ENCODE measurements around the gene CPEB3. TPM values are rescaled to one million over a fixed set of nuclear protein-coding genes. Genes with fewer than 3 reads are reported as not detected.

The CPEB3 gene
- total RNA-seq, 1 experiment from 2014 or later = 2.8 TPM

DNA sequence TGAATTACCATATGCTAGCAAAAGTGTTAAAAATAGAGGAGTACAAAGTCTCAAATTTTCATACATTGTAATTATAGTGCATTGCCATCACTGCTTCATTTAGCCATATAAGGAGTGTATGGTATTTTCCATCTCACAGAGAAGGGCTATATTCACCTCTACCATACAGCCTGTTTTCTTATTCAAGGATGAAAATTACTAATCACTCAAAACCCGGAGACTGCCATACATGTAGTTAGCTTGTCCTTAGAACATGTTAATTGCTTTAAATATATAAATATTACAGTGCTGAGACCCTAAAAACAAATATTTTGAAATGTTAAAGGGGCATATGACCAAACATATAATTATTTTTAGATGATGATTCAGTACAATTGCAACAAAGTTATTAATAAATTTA lies 49.4 kb downstream of the CPEB3 start:
- no peak for DNase-seq (ENCODE audit: unreplicated experiment)
- no TSS peak for BruUV-seq (replicated peaks)
- ChIA-PET CTCF (interaction anchor here (0.6 to 2.0 kb wide), 2 partner anchors 18 to 110 kb away, joined by 3 to 9 read pairs; no protein-coding TSS in a partner anchor), POLR2A (interaction anchor here (0.6 to 11.1 kb wide), 9 partner anchors 12 to 136 kb away, joined by 3 to 371 read pairs (median 8); partner anchors contain the start of genes CPEB3 and MARCHF5)
- intact Hi-C loops (cut with micrococcal nuclease) = no loop called here
- no peaks in the 10 kb centered on the region for H3K27me3 Mint-ChIP-seq (ENCODE audit: insufficient read depth, unreplicated experiment)
- peak overlapping the region; percentile 76 for H3K4me3 Mint-ChIP-seq (ENCODE audit: unreplicated experiment)
- H3K4me1 Mint-ChIP-seq (ENCODE audit: insufficient read depth, unreplicated experiment) = peaks cover 35% of the 10 kb centered on the region
- TF ChIP-seq CTCF (IDR thresholded peaks at IDR 0.05; ENCODE audit: unreplicated experiment) = no peak
- peak overlapping the region; percentile 14 for H3K27ac Mint-ChIP-seq (ENCODE audit: low read depth, unreplicated experiment)
- no peaks in the 10 kb centered on the region for H3K9me3 Mint-ChIP-seq (ENCODE audit: unreplicated experiment)
- peaks cover 5% of the 10 kb centered on the region for H3K36me3 Mint-ChIP-seq (ENCODE audit: insufficient read depth, unreplicated experiment)

DNA sequence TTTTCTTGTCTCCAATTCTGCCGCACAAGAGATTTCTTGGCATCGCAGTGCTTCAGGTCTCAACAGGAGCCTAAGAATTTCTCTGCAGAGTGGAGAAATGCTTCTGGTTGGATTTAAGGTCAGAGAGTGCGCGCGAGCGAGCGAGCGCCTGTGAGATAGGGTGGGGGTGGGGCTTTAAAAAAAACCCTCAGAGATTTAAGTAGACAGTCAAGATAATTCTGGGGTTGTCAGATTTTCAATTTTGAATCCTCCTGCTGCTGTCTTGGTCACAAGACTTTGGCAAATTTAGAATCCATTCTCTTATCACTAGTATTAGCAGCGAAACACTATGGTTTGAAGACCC lies 49.7 kb downstream of the CPEB3 start:
- Mint-ChIP-seq H3K4me3 (ENCODE audit: unreplicated experiment) (peak overlapping the region; percentile 76), H3K4me1 (ENCODE audit: insufficient read depth, unreplicated experiment) (peaks cover 35% of the 10 kb centered on the region), H3K27ac (ENCODE audit: low read depth, unreplicated experiment) (peak overlapping the region; percentile 14), H3K9me3 (ENCODE audit: unreplicated experiment) (no peaks in the 10 kb centered on the region), H3K27me3 (ENCODE audit: insufficient read depth, unreplicated experiment) (no peaks in the 10 kb centered on the region), H3K36me3 (ENCODE audit: insufficient read depth, unreplicated experiment) (peaks cover 5% of the 10 kb centered on the region)
- ChIA-PET POLR2A (interaction anchor here (0.6 to 11.1 kb wide), 20 partner anchors 9 to 798 kb away, joined by 3 to 371 read pairs (median 4); partner anchors contain the start of genes BTAF1, CPEB3 and MARCHF5), CTCF (interaction anchor here (0.6 to 2.0 kb wide), 4 partner anchors 18 to 1135 kb away, joined by 3 to 10 read pairs (median 6); no protein-coding TSS in a partner anchor)
- intact Hi-C loops (cut with micrococcal nuclease) = no loop called here
- no TSS peak for BruUV-seq (replicated peaks)
- DNase-seq (ENCODE audit: unreplicated experiment) = peak; percentile 36
- no peak for TF ChIP-seq CTCF (IDR thresholded peaks at IDR 0.05; ENCODE audit: unreplicated experiment)

DNA sequence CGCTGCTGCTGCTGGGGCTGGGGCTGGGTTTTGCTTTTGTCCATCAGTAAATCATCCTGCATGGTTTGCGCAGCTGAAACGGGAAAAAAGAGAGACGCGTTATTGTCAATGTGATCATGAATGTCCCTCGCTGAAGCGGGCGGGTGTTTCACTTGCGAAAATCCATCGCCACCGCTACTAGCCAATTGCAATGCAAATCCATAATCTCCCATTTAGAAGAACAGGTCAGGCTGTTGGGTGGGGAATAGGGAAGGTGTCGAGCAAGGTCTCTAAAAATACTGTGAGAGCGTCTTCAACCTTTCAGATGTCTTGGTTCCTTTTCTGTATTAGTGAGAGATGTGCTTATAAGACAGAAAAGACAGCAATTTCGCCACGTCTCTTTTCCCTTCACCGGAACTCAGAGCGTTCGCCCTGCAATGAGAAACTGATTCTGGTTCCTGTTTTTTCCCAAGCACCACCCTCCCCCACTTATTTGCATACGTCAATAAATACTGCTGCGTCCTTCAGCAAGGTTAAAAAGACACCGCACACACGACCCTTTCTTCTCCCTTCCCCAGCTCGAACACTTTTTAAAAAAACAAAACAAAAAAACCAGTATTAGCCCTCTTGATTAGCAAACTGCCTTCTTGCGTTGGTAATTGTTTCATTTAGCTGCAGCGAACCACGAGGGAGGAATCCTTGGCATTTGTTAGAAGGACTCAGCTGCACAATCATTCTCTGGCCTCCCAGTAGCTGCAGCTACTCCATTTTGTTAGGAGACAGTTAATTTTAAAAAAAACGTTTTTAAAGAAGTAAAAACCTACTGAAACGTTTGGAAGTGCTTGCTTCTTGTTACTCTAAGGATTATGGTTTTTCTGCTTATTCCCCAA lies 50.4 kb downstream of the CPEB3 start:
- no peaks in the 10 kb centered on the region for H3K27me3 Mint-ChIP-seq (ENCODE audit: insufficient read depth, unreplicated experiment)
- CTCF ChIA-PET = interaction anchor here (0.6 to 2.8 kb wide), 6 partner anchors 17 to 1136 kb away, joined by 3 to 12 read pairs (median 6); no protein-coding TSS in a partner anchor
- H3K4me1 Mint-ChIP-seq (ENCODE audit: insufficient read depth, unreplicated experiment) = peaks cover 35% of the 10 kb centered on the region
- no peak for TF ChIP-seq CTCF (IDR thresholded peaks at IDR 0.05; ENCODE audit: unreplicated experiment)
- H3K9me3 Mint-ChIP-seq (ENCODE audit: unreplicated experiment) = no peaks in the 10 kb centered on the region
- H3K27ac Mint-ChIP-seq (ENCODE audit: low read depth, unreplicated experiment) = peak overlapping the region; percentile 14
- peaks cover 5% of the 10 kb centered on the region for H3K36me3 Mint-ChIP-seq (ENCODE audit: insufficient read depth, unreplicated experiment)
- BruUV-seq (replicated peaks) = no TSS peak
- peak; percentile 75 for DNase-seq (ENCODE audit: unreplicated experiment)
- POLR2A ChIA-PET = interaction anchor here (0.6 to 11.1 kb wide), 23 partner anchors 10 to 798 kb away, joined by 3 to 371 read pairs (median 5); partner anchors contain the start of genes BTAF1, CPEB3 and MARCHF5
- peak overlapping the region; percentile 76 for H3K4me3 Mint-ChIP-seq (ENCODE audit: unreplicated experiment)
- intact Hi-C loops (cut with micrococcal nuclease) = loop anchor here (1.0 kb wide), 1 partner anchor 51 kb away; the partner anchor contains the start of genes CPEB3 and MARCHF5
